Osteocyte (in vitro differentiated cells): ENCODE measurements around the gene MGST3. TPM values are rescaled to one million over a fixed set of nuclear protein-coding genes. Genes with fewer than 3 reads are reported as not detected.
"Not testable (repeated sequence)": the region's sequence is repeated elsewhere in the genome, so short reads cannot be mapped to it uniquely, and the experiment has no call there.

ENCODE experiments used
- DNase-seq: peaks from one replicate; pipeline ENCODE4 v3.0.0; 2021; ENCODE audit warnings: mixed read lengths; ENCODE audit not compliant: unreplicated experiment; ENCODE audit errors: extremely low spot score
- H3K27ac Mint-ChIP-seq: one replicate; pipeline ENCODE4 v1.8.0; 2021; ENCODE audit warnings: mild to moderate bottlenecking, mixed read lengths; ENCODE audit not compliant: unreplicated experiment
- H3K27me3 Mint-ChIP-seq: one replicate; pipeline ENCODE4 v1.8.0; 2021; ENCODE audit warnings: mixed read lengths; ENCODE audit not compliant: unreplicated experiment
- H3K36me3 Mint-ChIP-seq: one replicate; pipeline ENCODE4 v1.8.0; 2021; ENCODE audit warnings: mixed read lengths; ENCODE audit not compliant: unreplicated experiment
- H3K4me1 Mint-ChIP-seq: one replicate; pipeline ENCODE4 v1.8.0; 2021; ENCODE audit warnings: mixed read lengths; ENCODE audit not compliant: unreplicated experiment
- H3K4me3 Mint-ChIP-seq: one replicate; pipeline ENCODE4 v1.8.0; 2021; ENCODE audit warnings: mild to moderate bottlenecking, moderate library complexity, mixed read lengths; ENCODE audit not compliant: unreplicated experiment
- H3K9me3 Mint-ChIP-seq: one replicate; pipeline ENCODE4 v1.8.0; 2021; ENCODE audit warnings: mixed read lengths; ENCODE audit not compliant: unreplicated experiment
- CTCF ChIP-seq: fragments of 200-600 bp; sonication (generic); IDR thresholded peaks from 2 replicates; pipeline ENCODE4 v1.5.0; 2021; ENCODE audit warnings: antibody characterized with exemption, mild to moderate bottlenecking, moderate library complexity
- total RNA-seq: library from RNA; stranded (reverse); gene quantifications from 2 replicates; pipeline ENCODE4 v1.2.1, GENCODE V29; 2021

The MGST3 gene
- total RNA-seq, 1 donor from 2014 or later = 130 TPM

- Mint-ChIP-seq H3K36me3 (no peaks in the 10 kb centered on the region), H3K4me1 (peaks cover 4% of the 10 kb centered on the region), H3K27me3 (peaks cover 39% of the 10 kb centered on the region), H3K27ac (no peak overlapping the region), H3K4me3 (no peak overlapping the region), H3K9me3 (no peaks in the 10 kb centered on the region)
- no peak for DNase-seq
- no peak for TF ChIP-seq CTCF
Observed at GRCh38 chr1:165605246-165605645, 25.8 kb upstream of the MGST3 start.

GRCh38 chr1:165606676-165607075 is 24.4 kb upstream of the MGST3 start:
- not testable (repeated sequence) for H3K36me3 Mint-ChIP-seq, H3K4me1 Mint-ChIP-seq, H3K9me3 Mint-ChIP-seq, H3K27ac Mint-ChIP-seq, H3K4me3 Mint-ChIP-seq, DNase-seq
- H3K27me3 Mint-ChIP-seq = peaks cover 49% of the 10 kb centered on the region

- DNase-seq = no peak
- Mint-ChIP-seq H3K9me3 (no peaks in the 10 kb centered on the region), H3K27ac (no peak overlapping the region), H3K4me1 (no peaks in the 10 kb centered on the region), H3K4me3 (no peak overlapping the region), H3K27me3 (peaks cover 52% of the 10 kb centered on the region), H3K36me3 (no peaks in the 10 kb centered on the region)
- TF ChIP-seq CTCF = no peak
Observed at GRCh38 chr1:165610866-165611265, 20.2 kb upstream of the MGST3 start.

GRCh38 chr1:165612062-165612461 is 19.0 kb upstream of the MGST3 start:
- Mint-ChIP-seq H3K4me1 (no peaks in the 10 kb centered on the region), H3K27me3 (peaks cover 55% of the 10 kb centered on the region), H3K36me3 (no peaks in the 10 kb centered on the region), H3K9me3 (no peaks in the 10 kb centered on the region), H3K27ac (no peak overlapping the region), H3K4me3 (no peak overlapping the region)
- no peak for TF ChIP-seq CTCF
- no peak for DNase-seq

GRCh38 chr1:165616054-165616612 is 14.9 kb upstream of the MGST3 start:
- Mint-ChIP-seq H3K27me3 (peaks cover 60% of the 10 kb centered on the region), H3K36me3 (no peaks in the 10 kb centered on the region), H3K4me1 (no peaks in the 10 kb centered on the region), H3K4me3 (no peak overlapping the region), H3K27ac (no peak overlapping the region), H3K9me3 (no peaks in the 10 kb centered on the region)
- TF ChIP-seq CTCF = no peak
- no peak for DNase-seq
